HEK293 (cell line): ENCODE data around the gene SLC4A11.

Source experiments
- BCL11A ChIP-seq: fragments of 450-650 bp; formaldehyde crosslinking; IDR thresholded peaks from 2 replicates; pipeline ENCODE4 v1.5.1; 2016; ENCODE audit warnings: low read depth, missing biosample characterization, missing genetic modification characterization
- GLIS2 ChIP-seq: fragments of 450-650 bp; formaldehyde crosslinking; IDR thresholded peaks from 2 replicates; pipeline ENCODE4 v1.5.1; 2016; ENCODE audit warnings: missing biosample characterization, missing genetic modification characterization
- IKZF3 ChIP-seq: fragments of 450-650 bp; IDR thresholded peaks from 2 replicates; pipeline ENCODE4 v1.5.0; 2018; ENCODE audit warnings: missing biosample characterization, mild to moderate bottlenecking, missing genetic modification characterization, moderate library complexity
- YY1 ChIP-seq: fragments of 450-650 bp; formaldehyde crosslinking; IDR thresholded peaks from 2 replicates; pipeline ENCODE4 v1.5.1; 2018; ENCODE audit warnings: missing biosample characterization, missing genetic modification characterization
- YY2 ChIP-seq: fragments of 450-650 bp; formaldehyde crosslinking; IDR thresholded peaks from 2 replicates; pipeline ENCODE4 v1.5.1; 2016; ENCODE audit warnings: missing biosample characterization, missing genetic modification characterization
- ZBTB7A ChIP-seq: fragments of 450-650 bp; formaldehyde crosslinking; IDR thresholded peaks from 2 replicates; pipeline ENCODE4 v1.5.1; 2016; ENCODE audit warnings: low read depth, missing biosample characterization, missing genetic modification characterization
- ZEB2 ChIP-seq: fragments of 450-650 bp; formaldehyde crosslinking; IDR thresholded peaks from 2 replicates; pipeline ENCODE4 v1.5.1; 2016; ENCODE audit warnings: missing biosample characterization, missing genetic modification characterization
- ZNF114 ChIP-seq: fragments of 450-650 bp; formaldehyde crosslinking; IDR thresholded peaks from 2 replicates; pipeline ENCODE4 v1.5.0; 2017; ENCODE audit warnings: missing biosample characterization, missing genetic modification characterization
- ZNF140 ChIP-seq: fragments of 450-650 bp; formaldehyde crosslinking; IDR thresholded peaks from 2 replicates; pipeline ENCODE4 v1.5.1; 2016; ENCODE audit warnings: missing biosample characterization, missing genetic modification characterization
- ZNF2 ChIP-seq: fragments of 450-650 bp; formaldehyde crosslinking; IDR thresholded peaks from 2 replicates; pipeline ENCODE4 v1.5.1; 2016; ENCODE audit warnings: missing biosample characterization, missing genetic modification characterization
- ZNF335 ChIP-seq: fragments of 450-650 bp; formaldehyde crosslinking; conservative IDR thresholded peaks from 2 replicates; pipeline ENCODE4 v1.5.1; 2016; ENCODE audit warnings: missing biosample characterization, missing genetic modification characterization
- ZNF561 ChIP-seq: fragments of 450-650 bp; IDR thresholded peaks from 2 replicates; pipeline ENCODE4 v1.5.1; 2018; ENCODE audit warnings: missing biosample characterization, missing genetic modification characterization, borderline replicate concordance
- ZNF585B ChIP-seq: fragments of 450-650 bp; formaldehyde crosslinking; IDR thresholded peaks from 2 replicates; pipeline ENCODE4 v1.5.1; 2016; ENCODE audit warnings: missing biosample characterization, missing genetic modification characterization
- ZNF777 ChIP-seq: fragments of 450-650 bp; formaldehyde crosslinking; IDR thresholded peaks from 2 replicates; pipeline ENCODE4 v1.5.1; 2017; ENCODE audit warnings: missing biosample characterization, missing genetic modification characterization, borderline replicate concordance
- ZNF791 ChIP-seq: fragments of 450-650 bp; formaldehyde crosslinking; IDR thresholded peaks from 2 replicates; pipeline ENCODE4 v1.5.1; 2016; ENCODE audit warnings: missing biosample characterization, missing genetic modification characterization
- ZXDB ChIP-seq: fragments of 450-650 bp; formaldehyde crosslinking; IDR thresholded peaks from 2 replicates; pipeline ENCODE4 v1.5.1; 2016; ENCODE audit warnings: missing biosample characterization, missing genetic modification characterization
- TF ChIP-seq, protein P1 (sequence below): fragments of 450-650 bp; formaldehyde crosslinking; conservative IDR thresholded peaks from 2 replicates; pipeline ENCODE4 v1.5.1; 2016; ENCODE audit warnings: low read depth, missing biosample characterization, missing genetic modification characterization
- TF ChIP-seq, protein P2 (sequence below): fragments of 450-650 bp; formaldehyde crosslinking; conservative IDR thresholded peaks from 2 replicates; pipeline ENCODE4 v1.5.1; 2016; ENCODE audit warnings: low read depth, missing biosample characterization, missing genetic modification characterization
- TF ChIP-seq, protein P3 (sequence below): fragments of 450-650 bp; formaldehyde crosslinking; optimal IDR thresholded peaks from 2 replicates; pipeline ENCODE3; 2016; ENCODE audit warnings: missing biosample characterization, mild to moderate bottlenecking, missing genetic modification characterization
- TF ChIP-seq, protein P4 (sequence below): fragments of 450-650 bp; formaldehyde crosslinking; IDR thresholded peaks from 2 replicates; pipeline ENCODE4 v1.5.1; 2016; ENCODE audit warnings: missing biosample characterization, missing genetic modification characterization
- TF ChIP-seq, protein P5 (sequence below): fragments of 450-650 bp; formaldehyde crosslinking; IDR thresholded peaks from 2 replicates; pipeline ENCODE4 v1.5.1; 2016; ENCODE audit warnings: missing biosample characterization, missing genetic modification characterization
- TF ChIP-seq, protein P6 (sequence below): fragments of 450-650 bp; formaldehyde crosslinking; IDR thresholded peaks from 2 replicates; pipeline ENCODE4 v1.5.1; 2016; ENCODE audit warnings: missing biosample characterization, missing genetic modification characterization

Gene SLC4A11

DNA sequence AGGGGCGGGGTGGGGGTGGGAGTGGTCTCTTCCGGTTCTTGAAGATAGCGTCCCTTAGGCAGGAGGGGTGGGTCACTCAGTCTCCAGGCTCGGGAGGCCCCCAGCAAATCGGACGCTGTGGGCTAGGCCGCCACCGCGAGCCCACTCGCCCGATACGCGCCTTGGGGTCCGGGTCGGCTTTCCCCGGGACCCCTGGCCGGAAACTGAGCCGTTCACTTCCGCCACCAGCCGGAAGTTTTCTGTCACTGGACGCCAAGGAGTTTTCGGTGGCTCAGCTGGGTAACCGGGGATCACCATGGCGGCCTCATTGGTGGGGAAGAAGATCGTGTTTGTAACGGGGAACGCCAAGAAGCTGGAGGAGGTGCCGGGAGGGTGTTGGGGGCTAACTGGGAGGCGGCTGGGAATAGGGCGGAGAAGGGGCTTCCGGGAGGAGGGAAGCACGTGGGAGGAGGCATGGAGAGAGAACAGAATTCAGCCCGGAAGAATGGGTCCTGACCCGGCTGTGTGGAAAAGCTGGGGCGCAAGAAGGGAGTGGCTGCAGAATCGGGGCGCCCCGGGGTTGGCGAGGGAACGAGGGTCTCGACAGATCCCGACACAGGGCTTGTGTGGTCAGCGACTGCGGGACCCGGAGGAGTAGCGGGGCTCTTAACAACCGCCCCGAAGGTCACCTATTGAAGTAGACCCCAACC lies 29.6 kb downstream of the SLC4A11 start, which contains the start of gene ITPA (continued):
- TF ChIP-seq YY1 (tag by site-specific recombination) = peak; percentile 50; the same call in 1 of the 2 replicates
- TF ChIP-seq GLIS2 = peak; percentile 85
- no peak for TF ChIP-seq ZNF585B (tag by site-specific recombination)
- peak; percentile 68; the same call in 1 of the 2 replicates for TF ChIP-seq YY2 (tag by site-specific recombination)
- peak; percentile 65; the same call in 1 of the 2 replicates for TF ChIP-seq ZNF777 (tag by site-specific recombination)
- TF ChIP-seq, protein P1, sequence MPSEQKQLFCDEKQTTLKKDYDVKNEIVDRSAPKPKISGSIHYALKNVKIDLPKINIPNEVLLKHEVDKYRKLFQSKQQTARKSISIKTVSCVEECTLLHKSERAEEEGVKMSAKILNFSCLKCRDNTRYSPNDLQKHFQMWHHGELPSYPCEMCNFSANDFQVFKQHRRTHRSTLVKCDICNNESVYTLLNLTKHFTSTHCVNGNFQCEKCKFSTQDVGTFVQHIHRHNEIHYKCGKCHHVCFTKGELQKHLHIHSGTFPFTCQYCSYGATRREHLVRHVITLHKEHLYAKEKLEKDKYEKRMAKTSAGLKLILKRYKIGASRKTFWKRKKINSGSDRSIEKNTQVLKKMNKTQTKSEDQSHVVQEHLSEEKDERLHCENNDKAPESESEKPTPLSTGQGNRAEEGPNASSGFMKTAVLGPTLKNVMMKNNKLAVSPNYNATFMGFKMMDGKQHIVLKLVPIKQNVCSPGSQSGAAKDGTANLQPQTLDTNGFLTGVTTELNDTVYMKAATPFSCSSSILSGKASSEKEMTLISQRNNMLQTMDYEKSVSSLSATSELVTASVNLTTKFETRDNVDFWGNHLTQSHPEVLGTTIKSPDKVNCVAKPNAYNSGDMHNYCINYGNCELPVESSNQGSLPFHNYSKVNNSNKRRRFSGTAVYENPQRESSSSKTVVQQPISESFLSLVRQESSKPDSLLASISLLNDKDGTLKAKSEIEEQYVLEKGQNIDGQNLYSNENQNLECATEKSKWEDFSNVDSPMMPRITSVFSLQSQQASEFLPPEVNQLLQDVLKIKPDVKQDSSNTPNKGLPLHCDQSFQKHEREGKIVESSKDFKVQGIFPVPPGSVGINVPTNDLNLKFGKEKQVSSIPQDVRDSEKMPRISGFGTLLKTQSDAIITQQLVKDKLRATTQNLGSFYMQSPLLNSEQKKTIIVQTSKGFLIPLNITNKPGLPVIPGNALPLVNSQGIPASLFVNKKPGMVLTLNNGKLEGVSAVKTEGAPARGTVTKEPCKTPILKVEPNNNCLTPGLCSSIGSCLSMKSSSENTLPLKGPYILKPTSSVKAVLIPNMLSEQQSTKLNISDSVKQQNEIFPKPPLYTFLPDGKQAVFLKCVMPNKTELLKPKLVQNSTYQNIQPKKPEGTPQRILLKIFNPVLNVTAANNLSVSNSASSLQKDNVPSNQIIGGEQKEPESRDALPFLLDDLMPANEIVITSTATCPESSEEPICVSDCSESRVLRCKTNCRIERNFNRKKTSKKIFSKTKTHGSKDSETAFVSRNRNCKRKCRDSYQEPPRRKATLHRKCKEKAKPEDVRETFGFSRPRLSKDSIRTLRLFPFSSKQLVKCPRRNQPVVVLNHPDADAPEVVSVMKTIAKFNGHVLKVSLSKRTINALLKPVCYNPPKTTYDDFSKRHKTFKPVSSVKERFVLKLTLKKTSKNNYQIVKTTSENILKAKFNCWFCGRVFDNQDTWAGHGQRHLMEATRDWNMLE (tag by site-specific recombination) = peak; percentile 97
- TF ChIP-seq ZEB2 (tag by site-specific recombination) = peak; percentile 67; the same call in 1 of the 2 replicates
- TF ChIP-seq, protein P2, sequence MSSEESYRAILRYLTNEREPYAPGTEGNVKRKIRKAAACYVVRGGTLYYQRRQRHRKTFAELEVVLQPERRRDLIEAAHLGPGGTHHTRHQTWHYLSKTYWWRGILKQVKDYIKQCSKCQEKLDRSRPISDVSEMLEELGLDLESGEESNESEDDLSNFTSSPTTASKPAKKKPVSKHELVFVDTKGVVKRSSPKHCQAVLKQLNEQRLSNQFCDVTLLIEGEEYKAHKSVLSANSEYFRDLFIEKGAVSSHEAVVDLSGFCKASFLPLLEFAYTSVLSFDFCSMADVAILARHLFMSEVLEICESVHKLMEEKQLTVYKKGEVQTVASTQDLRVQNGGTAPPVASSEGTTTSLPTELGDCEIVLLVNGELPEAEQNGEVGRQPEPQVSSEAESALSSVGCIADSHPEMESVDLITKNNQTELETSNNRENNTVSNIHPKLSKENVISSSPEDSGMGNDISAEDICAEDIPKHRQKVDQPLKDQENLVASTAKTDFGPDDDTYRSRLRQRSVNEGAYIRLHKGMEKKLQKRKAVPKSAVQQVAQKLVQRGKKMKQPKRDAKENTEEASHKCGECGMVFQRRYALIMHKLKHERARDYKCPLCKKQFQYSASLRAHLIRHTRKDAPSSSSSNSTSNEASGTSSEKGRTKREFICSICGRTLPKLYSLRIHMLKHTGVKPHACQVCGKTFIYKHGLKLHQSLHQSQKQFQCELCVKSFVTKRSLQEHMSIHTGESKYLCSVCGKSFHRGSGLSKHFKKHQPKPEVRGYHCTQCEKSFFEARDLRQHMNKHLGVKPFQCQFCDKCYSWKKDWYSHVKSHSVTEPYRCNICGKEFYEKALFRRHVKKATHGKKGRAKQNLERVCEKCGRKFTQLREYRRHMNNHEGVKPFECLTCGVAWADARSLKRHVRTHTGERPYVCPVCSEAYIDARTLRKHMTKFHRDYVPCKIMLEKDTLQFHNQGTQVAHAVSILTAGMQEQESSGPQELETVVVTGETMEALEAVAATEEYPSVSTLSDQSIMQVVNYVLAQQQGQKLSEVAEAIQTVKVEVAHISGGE (tag by site-specific recombination) = peak; percentile 97
- TF ChIP-seq, protein P3, sequence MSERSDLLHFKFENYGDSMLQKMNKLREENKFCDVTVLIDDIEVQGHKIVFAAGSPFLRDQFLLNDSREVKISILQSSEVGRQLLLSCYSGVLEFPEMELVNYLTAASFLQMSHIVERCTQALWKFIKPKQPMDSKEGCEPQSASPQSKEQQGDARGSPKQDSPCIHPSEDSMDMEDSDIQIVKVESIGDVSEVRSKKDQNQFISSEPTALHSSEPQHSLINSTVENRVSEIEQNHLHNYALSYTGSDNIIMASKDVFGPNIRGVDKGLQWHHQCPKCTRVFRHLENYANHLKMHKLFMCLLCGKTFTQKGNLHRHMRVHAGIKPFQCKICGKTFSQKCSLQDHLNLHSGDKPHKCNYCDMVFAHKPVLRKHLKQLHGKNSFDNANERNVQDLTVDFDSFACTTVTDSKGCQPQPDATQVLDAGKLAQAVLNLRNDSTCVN = peak; percentile 29
- no peak for TF ChIP-seq ZNF140
- TF ChIP-seq, protein P4, sequence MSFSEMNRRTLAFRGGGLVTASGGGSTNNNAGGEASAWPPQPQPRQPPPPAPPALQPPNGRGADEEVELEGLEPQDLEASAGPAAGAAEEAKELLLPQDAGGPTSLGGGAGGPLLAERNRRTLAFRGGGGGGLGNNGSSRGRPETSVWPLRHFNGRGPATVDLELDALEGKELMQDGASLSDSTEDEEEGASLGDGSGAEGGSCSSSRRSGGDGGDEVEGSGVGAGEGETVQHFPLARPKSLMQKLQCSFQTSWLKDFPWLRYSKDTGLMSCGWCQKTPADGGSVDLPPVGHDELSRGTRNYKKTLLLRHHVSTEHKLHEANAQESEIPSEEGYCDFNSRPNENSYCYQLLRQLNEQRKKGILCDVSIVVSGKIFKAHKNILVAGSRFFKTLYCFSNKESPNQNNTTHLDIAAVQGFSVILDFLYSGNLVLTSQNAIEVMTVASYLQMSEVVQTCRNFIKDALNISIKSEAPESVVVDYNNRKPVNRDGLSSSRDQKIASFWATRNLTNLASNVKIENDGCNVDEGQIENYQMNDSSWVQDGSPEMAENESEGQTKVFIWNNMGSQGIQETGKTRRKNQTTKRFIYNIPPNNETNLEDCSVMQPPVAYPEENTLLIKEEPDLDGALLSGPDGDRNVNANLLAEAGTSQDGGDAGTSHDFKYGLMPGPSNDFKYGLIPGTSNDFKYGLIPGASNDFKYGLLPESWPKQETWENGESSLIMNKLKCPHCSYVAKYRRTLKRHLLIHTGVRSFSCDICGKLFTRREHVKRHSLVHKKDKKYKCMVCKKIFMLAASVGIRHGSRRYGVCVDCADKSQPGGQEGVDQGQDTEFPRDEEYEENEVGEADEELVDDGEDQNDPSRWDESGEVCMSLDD (tag by site-specific recombination) = peak; percentile 71
- TF ChIP-seq ZNF335 = peak; percentile 96
- TF ChIP-seq, protein P5, sequence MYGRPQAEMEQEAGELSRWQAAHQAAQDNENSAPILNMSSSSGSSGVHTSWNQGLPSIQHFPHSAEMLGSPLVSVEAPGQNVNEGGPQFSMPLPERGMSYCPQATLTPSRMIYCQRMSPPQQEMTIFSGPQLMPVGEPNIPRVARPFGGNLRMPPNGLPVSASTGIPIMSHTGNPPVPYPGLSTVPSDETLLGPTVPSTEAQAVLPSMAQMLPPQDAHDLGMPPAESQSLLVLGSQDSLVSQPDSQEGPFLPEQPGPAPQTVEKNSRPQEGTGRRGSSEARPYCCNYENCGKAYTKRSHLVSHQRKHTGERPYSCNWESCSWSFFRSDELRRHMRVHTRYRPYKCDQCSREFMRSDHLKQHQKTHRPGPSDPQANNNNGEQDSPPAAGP (tag by site-specific recombination) = peak; percentile 72; the same call in 1 of the 2 replicates
- no peak for TF ChIP-seq ZNF114 (tag by site-specific recombination)
- peak; percentile 89; the same call in 1 of the 2 replicates for TF ChIP-seq ZBTB7A (tag by site-specific recombination)
- no peak for TF ChIP-seq ZNF791 (tag by site-specific recombination)
- TF ChIP-seq ZNF2 = peak; percentile 42; the same call in 1 of the 2 replicates
- TF ChIP-seq IKZF3 (tag by site-specific recombination) = no peak
- TF ChIP-seq, protein P6, sequence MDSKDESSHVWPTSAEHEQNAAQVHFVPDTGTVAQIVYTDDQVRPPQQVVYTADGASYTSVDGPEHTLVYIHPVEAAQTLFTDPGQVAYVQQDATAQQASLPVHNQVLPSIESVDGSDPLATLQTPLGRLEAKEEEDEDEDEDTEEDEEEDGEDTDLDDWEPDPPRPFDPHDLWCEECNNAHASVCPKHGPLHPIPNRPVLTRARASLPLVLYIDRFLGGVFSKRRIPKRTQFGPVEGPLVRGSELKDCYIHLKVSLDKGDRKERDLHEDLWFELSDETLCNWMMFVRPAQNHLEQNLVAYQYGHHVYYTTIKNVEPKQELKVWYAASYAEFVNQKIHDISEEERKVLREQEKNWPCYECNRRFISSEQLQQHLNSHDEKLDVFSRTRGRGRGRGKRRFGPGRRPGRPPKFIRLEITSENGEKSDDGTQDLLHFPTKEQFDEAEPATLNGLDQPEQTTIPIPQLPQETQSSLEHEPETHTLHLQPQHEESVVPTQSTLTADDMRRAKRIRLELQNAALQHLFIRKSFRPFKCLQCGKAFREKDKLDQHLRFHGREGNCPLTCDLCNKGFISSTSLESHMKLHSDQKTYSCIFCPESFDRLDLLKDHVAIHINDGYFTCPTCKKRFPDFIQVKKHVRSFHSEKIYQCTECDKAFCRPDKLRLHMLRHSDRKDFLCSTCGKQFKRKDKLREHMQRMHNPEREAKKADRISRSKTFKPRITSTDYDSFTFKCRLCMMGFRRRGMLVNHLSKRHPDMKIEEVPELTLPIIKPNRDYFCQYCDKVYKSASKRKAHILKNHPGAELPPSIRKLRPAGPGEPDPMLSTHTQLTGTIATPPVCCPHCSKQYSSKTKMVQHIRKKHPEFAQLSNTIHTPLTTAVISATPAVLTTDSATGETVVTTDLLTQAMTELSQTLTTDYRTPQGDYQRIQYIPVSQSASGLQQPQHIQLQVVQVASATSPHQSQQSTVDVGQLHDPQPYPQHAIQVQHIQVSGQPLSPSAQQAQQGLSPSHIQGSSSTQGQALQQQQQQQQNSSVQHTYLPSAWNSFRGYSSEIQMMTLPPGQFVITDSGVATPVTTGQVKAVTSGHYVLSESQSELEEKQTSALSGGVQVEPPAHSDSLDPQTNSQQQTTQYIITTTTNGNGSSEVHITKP (tag by site-specific recombination) = peak; percentile 93
- TF ChIP-seq ZXDB (tag by site-specific recombination) = peak; percentile 89
- TF ChIP-seq ZNF561 = no peak
- TF ChIP-seq BCL11A (tag by site-specific recombination) = no peak
